ENCODE results near the gene PTAFR.

Gene PTAFR

GRCh38 chr1:28099050-28099769, 77.3 kb downstream of the PTAFR start:
- no peak overlapping the region for H3K27ac ChIP-seq

More at GRCh38 chr1:28099050-28099769, 77.3 kb downstream of the PTAFR start:
- TF ChIP-seq ZFX (IDR thresholded peaks at IDR 0.05; ENCODE audit: borderline replicate concordance) (no peak), CTCF (IDR thresholded peaks at IDR 0.05) (no peak)

Data from 22Rv1 (cell line).